ENCODE measurements around the gene DPP6. TPM values are rescaled to one million over a fixed set of nuclear protein-coding genes. Genes with fewer than 3 reads are reported as not detected.

Gene DPP6
- total and polyA plus RNA-seq, 9 donors: 0.22 to 3.9 (median 1.3) TPM; not detected in 1

DNA sequence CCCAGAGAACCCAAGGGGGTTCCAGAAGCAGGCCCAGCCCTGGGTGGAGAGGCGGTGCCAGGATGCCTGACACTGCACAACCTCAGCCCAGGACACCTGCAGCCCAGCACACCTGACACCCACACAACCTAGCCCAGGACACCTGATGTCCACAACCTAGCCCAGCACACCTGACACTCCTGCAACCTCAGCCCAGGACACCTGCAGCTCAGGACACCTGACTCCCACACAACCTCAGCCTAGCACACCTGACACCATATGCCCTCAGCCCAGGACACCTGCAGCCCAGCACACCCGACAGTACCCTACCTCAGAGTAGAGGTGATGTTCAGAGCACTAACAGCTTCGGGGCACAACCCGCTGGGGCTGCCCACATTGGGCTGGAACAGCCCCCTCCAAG is 863.4 kb downstream of the DPP6 start:
- intact Hi-C loops (cut with DNase I): loop anchor here in 2 of 4 donors (5.0 to 10.0 kb wide), 2 partner anchors 422 to 859 kb away; no protein-coding TSS in a partner anchor
- TF ChIP-seq POLR2A (IDR thresholded peaks at IDR 0.05) (no peak), EP300 (IDR thresholded peaks at IDR 0.05) (no peak)
- TF ChIP-seq, protein P1, sequence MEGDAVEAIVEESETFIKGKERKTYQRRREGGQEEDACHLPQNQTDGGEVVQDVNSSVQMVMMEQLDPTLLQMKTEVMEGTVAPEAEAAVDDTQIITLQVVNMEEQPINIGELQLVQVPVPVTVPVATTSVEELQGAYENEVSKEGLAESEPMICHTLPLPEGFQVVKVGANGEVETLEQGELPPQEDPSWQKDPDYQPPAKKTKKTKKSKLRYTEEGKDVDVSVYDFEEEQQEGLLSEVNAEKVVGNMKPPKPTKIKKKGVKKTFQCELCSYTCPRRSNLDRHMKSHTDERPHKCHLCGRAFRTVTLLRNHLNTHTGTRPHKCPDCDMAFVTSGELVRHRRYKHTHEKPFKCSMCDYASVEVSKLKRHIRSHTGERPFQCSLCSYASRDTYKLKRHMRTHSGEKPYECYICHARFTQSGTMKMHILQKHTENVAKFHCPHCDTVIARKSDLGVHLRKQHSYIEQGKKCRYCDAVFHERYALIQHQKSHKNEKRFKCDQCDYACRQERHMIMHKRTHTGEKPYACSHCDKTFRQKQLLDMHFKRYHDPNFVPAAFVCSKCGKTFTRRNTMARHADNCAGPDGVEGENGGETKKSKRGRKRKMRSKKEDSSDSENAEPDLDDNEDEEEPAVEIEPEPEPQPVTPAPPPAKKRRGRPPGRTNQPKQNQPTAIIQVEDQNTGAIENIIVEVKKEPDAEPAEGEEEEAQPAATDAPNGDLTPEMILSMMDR (IDR thresholded peaks at IDR 0.05): no peak
- Histone ChIP-seq H3K27me3 (no peaks in the 10 kb centered on the region), H3K36me3 (no peaks in the 10 kb centered on the region), H3K9me3 (no peaks in the 10 kb centered on the region), H3K4me3 (no peak overlapping the region), H3K4me1 (ENCODE audit: insufficient read depth) (no peaks in the 10 kb centered on the region), H3K27ac (no peak overlapping the region)
- DNase-seq: peak in 1 of 5 donors; percentile 19
- WGBS, 3 donors: 90 to 100% (median 90%) methylated on average over 4 of the region's 4 CpGs

GRCh38 chr7:154916381-154916780 is 864.2 kb downstream of the DPP6 start:
- intact Hi-C loops (cut with DNase I): loop anchor here in 2 of 4 donors (5.0 to 10.0 kb wide), 2 partner anchors 421 to 858 kb away; no protein-coding TSS in a partner anchor

DNA sequence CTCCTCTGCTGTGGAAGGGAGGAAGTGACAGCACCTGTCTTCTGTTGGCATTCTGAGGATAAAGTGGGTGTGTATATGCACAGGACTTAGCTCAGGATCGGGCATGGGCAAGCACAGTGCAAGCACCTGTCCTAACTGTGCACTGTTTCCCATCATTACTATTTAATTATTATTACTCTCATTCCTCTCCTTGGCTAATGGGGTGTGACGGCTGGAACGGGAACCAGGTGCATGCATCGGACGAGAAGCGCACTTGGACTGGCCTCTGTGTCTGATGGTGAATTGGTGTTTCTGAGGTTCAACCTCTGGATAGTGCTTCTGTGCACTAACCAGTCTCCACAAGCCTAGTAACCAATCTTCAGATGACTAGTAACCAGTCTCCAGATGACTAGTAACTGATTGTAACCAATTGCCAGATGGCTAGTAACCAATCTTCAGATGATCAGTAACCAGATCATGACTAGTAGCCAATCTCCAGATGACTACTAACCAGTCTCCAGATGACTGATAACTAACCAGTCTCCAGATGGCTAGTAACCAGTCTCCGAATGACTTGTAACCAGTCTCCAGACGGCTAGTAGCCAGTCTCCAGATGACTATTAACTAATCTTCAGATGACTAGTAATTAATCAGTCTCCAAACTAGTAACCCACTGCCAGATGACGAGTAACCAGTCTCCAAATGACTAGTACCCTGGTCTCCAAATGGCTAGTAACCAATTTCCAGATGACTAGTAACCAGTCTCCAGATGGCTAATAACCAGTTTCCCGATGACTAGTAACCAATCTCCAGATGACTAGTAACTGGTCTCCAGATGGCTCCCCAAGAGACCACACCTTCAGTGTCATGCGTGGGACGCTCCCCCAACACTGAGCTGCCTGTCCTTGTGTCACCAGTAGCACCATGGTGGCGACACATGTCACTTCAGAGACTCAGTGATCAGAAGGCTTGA is 864.9 kb downstream of the DPP6 start:
- Histone ChIP-seq H3K4me3 (no peak overlapping the region), H3K4me1 (ENCODE audit: insufficient read depth) (no peaks in the 10 kb centered on the region), H3K36me3 (no peaks in the 10 kb centered on the region), H3K9me3 (no peaks in the 10 kb centered on the region), H3K27ac (no peak overlapping the region), H3K27me3 (no peaks in the 10 kb centered on the region)
- TF ChIP-seq POLR2A (IDR thresholded peaks at IDR 0.05) (no peak), EP300 (IDR thresholded peaks at IDR 0.05) (no peak)
- TF ChIP-seq, protein P1 (IDR thresholded peaks at IDR 0.05): no peak
- intact Hi-C loops (cut with DNase I): loop anchor here in 2 of 4 donors (5.0 to 10.0 kb wide), 2 partner anchors 420 to 858 kb away; no protein-coding TSS in a partner anchor
- 82 to 90% (median 83%) methylated on average over 13 of the region's 13 CpGs for WGBS, 3 donors
- peak in 1 of 5 donors; percentile 3 for DNase-seq

More at GRCh38 chr7:154916381-154916780, 864.2 kb downstream of the DPP6 start:
- Histone ChIP-seq H3K4me1 (ENCODE audit: insufficient read depth) (no peaks in the 10 kb centered on the region), H3K4me3 (no peak overlapping the region), H3K27ac (no peak overlapping the region), H3K27me3 (no peaks in the 10 kb centered on the region), H3K36me3 (no peaks in the 10 kb centered on the region), H3K9me3 (no peaks in the 10 kb centered on the region)
- TF ChIP-seq POLR2A (IDR thresholded peaks at IDR 0.05): no peak
- TF ChIP-seq EP300 (IDR thresholded peaks at IDR 0.05): no peak
- TF ChIP-seq, protein P1 (IDR thresholded peaks at IDR 0.05): no peak
- peak in 1 of 5 donors; percentile 10 for DNase-seq
- 73 to 77% (median 77%) methylated on average over 14 of the region's 14 CpGs for WGBS, 3 donors

DNA sequence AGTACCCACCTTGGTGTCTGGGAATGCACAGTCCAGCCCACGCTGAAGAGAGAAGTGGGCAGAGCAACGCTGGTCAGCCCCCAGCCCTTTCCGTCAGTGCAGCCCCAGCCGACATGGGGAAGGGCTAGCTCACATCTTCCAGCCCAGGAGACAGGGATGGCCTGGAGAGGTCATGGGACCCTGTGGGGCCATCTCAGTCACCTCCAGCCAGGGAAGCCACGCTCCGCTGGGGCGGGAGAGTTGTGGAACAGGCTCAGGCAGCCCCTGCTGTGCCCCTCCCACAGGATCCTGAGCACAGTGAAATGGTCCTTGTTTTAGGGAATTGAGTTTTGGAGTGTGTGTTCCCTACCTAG is 865.6 kb downstream of the DPP6 start:
- intact Hi-C loops (cut with DNase I): loop anchor here in 2 of 4 donors (5.0 to 10.0 kb wide), 2 partner anchors 420 to 857 kb away; no protein-coding TSS in a partner anchor
- WGBS, 3 donors: 72 to 79% (median 73%) methylated on average over 7 of the region's 7 CpGs

More for the DNA sequence above, 865.6 kb downstream of the DPP6 start:
- H3K27me3 ChIP-seq: no peaks in the 10 kb centered on the region
- no peak overlapping the region for H3K27ac ChIP-seq
- no peak overlapping the region for H3K4me3 ChIP-seq
- no peak for DNase-seq
- H3K4me1 ChIP-seq (ENCODE audit: insufficient read depth): no peaks in the 10 kb centered on the region
- TF ChIP-seq POLR2A (IDR thresholded peaks at IDR 0.05): no peak
- no peak for TF ChIP-seq EP300 (IDR thresholded peaks at IDR 0.05)
- TF ChIP-seq, protein P1 (IDR thresholded peaks at IDR 0.05): no peak
- no peaks in the 10 kb centered on the region for H3K9me3 ChIP-seq
- H3K36me3 ChIP-seq: no peaks in the 10 kb centered on the region

Data from ovary (tissue), 9 donors.